GM10248 (cell line): ENCODE data around the gene ABLIM2.

Experiments used
- CTCF ChIA-PET: fragments of 300-600 bp; sonication (Branson Sonifier 250); formaldehyde crosslinking; extraction: SDS; loops from one replicate; lab custom pipeline; 2021; ENCODE audit warnings: antibody characterized with exemption; lab: Yijun Ruan, JAX
- POLR2A ChIA-PET: fragments of 350-650 bp; sonication (Branson Sonifier 250); formaldehyde crosslinking; extraction: SDS; loops from one replicate; lab custom pipeline; 2020; ENCODE audit warnings: antibody characterized with exemption; lab: Yijun Ruan, JAX
- DNase-seq: peaks from one replicate; pipeline ENCODE4 v3.0.0; 2012; ENCODE audit errors: extremely low spot score
- CTCF ChIP-seq: IDR thresholded peaks from 2 replicates; pipeline ENCODE4 v1.5.1; 2012; ENCODE audit warnings: mild to moderate bottlenecking, low read depth; ENCODE audit errors: extremely low read depth, missing control alignments, control extremely low read depth

Gene ABLIM2

GRCh38 chr4:7971159-7971631 is 187.4 kb downstream of the ABLIM2 start:
- no peak for DNase-seq
- ChIA-PET CTCF (interaction anchor here (0.9 to 2.3 kb wide), 5 partner anchors 15 to 167 kb away, joined by 3 to 9 read pairs (median 4); partner anchors contain the start of gene AFAP1), POLR2A (no interaction called here)
- TF ChIP-seq CTCF = no peak

- TF ChIP-seq CTCF = no peak
- no peak for DNase-seq
- ChIA-PET POLR2A (no interaction called here), CTCF (interaction anchor here (0.9 to 2.3 kb wide), 4 partner anchors 16 to 31 kb away, joined by 3 to 9 read pairs (median 5); partner anchors contain the start of gene AFAP1)
Observed at GRCh38 chr4:7970361-7970946, 188.2 kb downstream of the ABLIM2 start.

- ChIA-PET CTCF (interaction anchor here (1.0 to 1.4 kb wide), 3 partner anchors 20 to 166 kb away, joined by 3 to 4 read pairs (median 3); no protein-coding TSS in a partner anchor), POLR2A (no interaction called here)
- no peak for DNase-seq
- no peak for TF ChIP-seq CTCF
Observed at GRCh38 chr4:7968262-7968896, 190.2 kb downstream of the ABLIM2 start.

- no peak for TF ChIP-seq CTCF
- peak; percentile 26 for DNase-seq
- POLR2A ChIA-PET = no interaction called here
- CTCF ChIA-PET = interaction anchor here (1.0 to 1.4 kb wide), 2 partner anchors 20 to 25 kb away, joined by 3 read pairs; no protein-coding TSS in a partner anchor
Observed at GRCh38 chr4:7967501-7968261, 190.9 kb downstream of the ABLIM2 start.

- DNase-seq = no peak
- ChIA-PET CTCF (interaction anchor here (1.4 kb wide), 1 partner anchor 25 kb away, joined by 3 read pairs; no protein-coding TSS in a partner anchor), POLR2A (no interaction called here)
- no peak for TF ChIP-seq CTCF
Observed at GRCh38 chr4:7967063-7967440, 191.6 kb downstream of the ABLIM2 start.
